Spleen (tissue), 7 donors: ENCODE data around the gene MATR3.

Source experiments
- POLR2A ChIP-seq, 3 donors: fragments of 450-650 bp; IDR thresholded peaks; one replicate each; pipeline ENCODE4 v1.5.1; 2017; ENCODE audit warnings: antibody characterized with exemption in 3 of 3, mild to moderate bottlenecking in 1 of 3
- TF ChIP-seq, protein P1 (sequence below), 11 experiments: fragments of 200-600 bp in 7 of 11; fragments of 450-650 bp in 4 of 11; sonication (generic) in 4 of 11; IDR thresholded peaks in 8 of 11; conservative IDR thresholded peaks in 3 of 11; 1 replicate in 7 of 11; 2 replicates in 4 of 11; pipeline versions ENCODE4 v1.4.0 to v1.8.0; 2016 to 2021; ENCODE audit warnings: antibody characterized with exemption in 11 of 11, inconsistent platforms in 4 of 11, mild to moderate bottlenecking in 1 of 11
- donor health status: DM: no; HTN: no; CAD: no; lungs with moderate emphysema.
- donor health status: DM: no; HTN: no; CAD: no.
- donor health status: DM: no; HTN: no; CAD: no.

DNA sequence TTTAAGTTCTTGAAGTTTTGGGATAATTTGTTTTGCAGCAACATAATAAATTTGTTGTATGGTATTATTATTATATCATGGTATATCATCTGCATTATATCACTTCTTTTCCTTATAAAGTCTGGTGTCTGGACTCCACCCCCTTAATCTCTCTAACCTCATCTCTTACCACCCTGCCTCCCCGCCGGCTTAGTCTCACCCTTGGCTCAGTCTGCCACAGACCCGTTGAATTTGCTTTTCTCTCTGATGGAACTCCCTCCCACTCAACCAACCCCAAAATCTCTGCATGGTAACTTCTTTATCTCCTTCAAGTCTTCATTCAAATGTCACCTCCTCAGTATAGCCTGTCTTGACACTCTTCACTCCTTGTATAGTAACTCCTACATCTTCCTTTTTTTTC lies 29.6 kb upstream of the MATR3 start:
- TF ChIP-seq, protein P1, sequence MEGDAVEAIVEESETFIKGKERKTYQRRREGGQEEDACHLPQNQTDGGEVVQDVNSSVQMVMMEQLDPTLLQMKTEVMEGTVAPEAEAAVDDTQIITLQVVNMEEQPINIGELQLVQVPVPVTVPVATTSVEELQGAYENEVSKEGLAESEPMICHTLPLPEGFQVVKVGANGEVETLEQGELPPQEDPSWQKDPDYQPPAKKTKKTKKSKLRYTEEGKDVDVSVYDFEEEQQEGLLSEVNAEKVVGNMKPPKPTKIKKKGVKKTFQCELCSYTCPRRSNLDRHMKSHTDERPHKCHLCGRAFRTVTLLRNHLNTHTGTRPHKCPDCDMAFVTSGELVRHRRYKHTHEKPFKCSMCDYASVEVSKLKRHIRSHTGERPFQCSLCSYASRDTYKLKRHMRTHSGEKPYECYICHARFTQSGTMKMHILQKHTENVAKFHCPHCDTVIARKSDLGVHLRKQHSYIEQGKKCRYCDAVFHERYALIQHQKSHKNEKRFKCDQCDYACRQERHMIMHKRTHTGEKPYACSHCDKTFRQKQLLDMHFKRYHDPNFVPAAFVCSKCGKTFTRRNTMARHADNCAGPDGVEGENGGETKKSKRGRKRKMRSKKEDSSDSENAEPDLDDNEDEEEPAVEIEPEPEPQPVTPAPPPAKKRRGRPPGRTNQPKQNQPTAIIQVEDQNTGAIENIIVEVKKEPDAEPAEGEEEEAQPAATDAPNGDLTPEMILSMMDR (IDR thresholded peaks at IDR 0.05 in 8 of 11, conservative IDR thresholded peaks at IDR 0.05 in 3 of 11) = no peak
- no peak for TF ChIP-seq POLR2A (IDR thresholded peaks at IDR 0.05)
